Sciatic nerve (tissue), 2 donors: Measurements from ENCODE around the gene ZFHX2. TPM values are rescaled to one million over a fixed set of nuclear protein-coding genes. Genes with fewer than 3 reads are reported as not detected.
A peak's percentile ranks its signal among the peaks of the same experiment; 100 is the strongest.

Experiments
- ATAC-seq: fragments of 200-7000 bp; cut with Tn5 transposase; one replicate; pipeline ENCODE4 v1.9.1; 2020; ENCODE audit warnings: mild to moderate bottlenecking, moderate library complexity
- DNase-seq: peaks from one replicate; pipeline ENCODE4 v3.0.0-alpha.2; 2020; ENCODE audit warnings: low spot score
- intact Hi-C: fragments of 100-400 bp; cut with DNase I; formaldehyde crosslinking; loops from one replicate; pipeline ENCODE4 v1.14.2; 2022
- total RNA-seq: library from RNA; stranded (reverse); fragmentation: NEBNext Ultra II Directional; extraction: Animal tissue kit (Norgen Biotek cat#: 25700); gene quantifications from one replicate; pipeline ENCODE4 v1.2.1, GENCODE V29; 2021
- donor health status: DM: no; HTN: no; CAD: no.
- donor health status: DM: no; HTN: no; CAD: no.

Gene ZFHX2
- total RNA-seq, 1 donor from 2014 or later: 7.4 TPM

GRCh38 chr14:23577004-23577681 is 25.6 kb upstream of the ZFHX2 start:
- ATAC-seq (peak; percentile 46), DNase-seq (no peak)
- intact Hi-C loops: no loop called here

DNA sequence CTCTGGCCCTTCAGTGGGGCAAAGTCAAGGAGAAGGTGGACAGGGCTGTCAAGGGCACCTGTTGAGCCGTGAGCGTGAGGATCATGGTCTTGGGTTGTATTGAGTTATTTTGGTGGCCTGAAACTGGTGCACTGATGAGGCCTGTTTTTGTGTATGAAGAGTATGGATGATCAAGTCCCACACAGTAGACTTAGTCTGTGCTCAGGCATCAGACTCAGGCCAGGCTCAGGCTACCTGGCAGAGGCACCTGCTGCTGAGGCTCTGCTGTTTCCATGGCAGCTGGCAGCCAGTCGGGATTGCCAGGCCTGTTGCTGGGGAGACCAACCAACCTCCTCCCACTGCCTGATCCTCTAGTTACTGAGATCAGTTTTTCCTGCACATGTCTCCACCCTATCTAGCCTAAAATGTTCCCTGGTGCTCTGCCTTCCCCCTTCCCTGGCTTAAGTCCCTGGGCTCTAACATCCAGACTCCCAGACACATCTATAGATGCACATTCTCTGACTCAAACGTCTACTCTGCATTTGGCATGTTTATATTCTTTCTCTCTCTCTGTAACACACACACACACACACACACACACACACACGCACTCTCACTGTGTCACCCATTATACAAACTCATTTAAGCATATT is 21.9 kb upstream of the ZFHX2 start:
- ATAC-seq: no peak
- no peak for DNase-seq
- intact Hi-C loops: no loop called here

GRCh38 chr14:23572836-23573235 is 21.3 kb upstream of the ZFHX2 start:
- DNase-seq (no peak), ATAC-seq (peak; percentile 47)
- intact Hi-C loops: no loop called here

DNA sequence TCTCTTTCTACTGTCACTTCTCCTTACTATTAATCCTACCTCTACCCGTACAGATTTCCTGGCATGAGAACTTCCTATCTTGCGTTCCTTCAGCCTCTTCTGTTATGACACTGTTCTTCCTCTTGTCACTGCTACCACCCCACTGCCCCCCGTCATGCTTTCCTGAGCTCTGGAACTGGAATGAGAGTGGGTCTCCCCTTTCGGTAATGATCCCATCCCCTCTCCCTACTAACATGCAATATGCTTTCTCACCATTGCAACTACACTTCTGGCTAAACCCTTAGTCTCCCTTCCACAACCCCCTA is 20.9 kb upstream of the ZFHX2 start:
- no peak for DNase-seq
- intact Hi-C loops: no loop called here
- no peak for ATAC-seq

GRCh38 chr14:23571701-23572523 is 20.3 kb upstream of the ZFHX2 start:
- intact Hi-C loops: no loop called here
- DNase-seq: no peak

GRCh38 chr14:23570806-23571483 is 19.4 kb upstream of the ZFHX2 start:
- intact Hi-C loops: no loop called here
- ATAC-seq: no peak
- DNase-seq: no peak

More at GRCh38 chr14:23571701-23572523, 20.3 kb upstream of the ZFHX2 start:
- no peak for ATAC-seq

- DNase-seq: no peak
- no peak for ATAC-seq
- intact Hi-C loops: loop anchor here (10.0 kb wide), 1 partner anchor 245 kb away; the partner anchor contains the start of gene PABPN1
Observed at GRCh38 chr14:23569443-23570151, 18.0 kb upstream of the ZFHX2 start.

GRCh38 chr14:23568600-23569331 is 17.2 kb upstream of the ZFHX2 start:
- ATAC-seq (no peak), DNase-seq (no peak)
- intact Hi-C loops: loop anchor here (10.0 kb wide), 1 partner anchor 244 kb away; the partner anchor contains the start of gene PABPN1

- DNase-seq: no peak
- ATAC-seq: no peak
- intact Hi-C loops: loop anchor here (10.0 kb wide), 1 partner anchor 243 kb away; the partner anchor contains the start of gene PABPN1
Observed at GRCh38 chr14:23568021-23568599, 16.5 kb upstream of the ZFHX2 start.

DNA sequence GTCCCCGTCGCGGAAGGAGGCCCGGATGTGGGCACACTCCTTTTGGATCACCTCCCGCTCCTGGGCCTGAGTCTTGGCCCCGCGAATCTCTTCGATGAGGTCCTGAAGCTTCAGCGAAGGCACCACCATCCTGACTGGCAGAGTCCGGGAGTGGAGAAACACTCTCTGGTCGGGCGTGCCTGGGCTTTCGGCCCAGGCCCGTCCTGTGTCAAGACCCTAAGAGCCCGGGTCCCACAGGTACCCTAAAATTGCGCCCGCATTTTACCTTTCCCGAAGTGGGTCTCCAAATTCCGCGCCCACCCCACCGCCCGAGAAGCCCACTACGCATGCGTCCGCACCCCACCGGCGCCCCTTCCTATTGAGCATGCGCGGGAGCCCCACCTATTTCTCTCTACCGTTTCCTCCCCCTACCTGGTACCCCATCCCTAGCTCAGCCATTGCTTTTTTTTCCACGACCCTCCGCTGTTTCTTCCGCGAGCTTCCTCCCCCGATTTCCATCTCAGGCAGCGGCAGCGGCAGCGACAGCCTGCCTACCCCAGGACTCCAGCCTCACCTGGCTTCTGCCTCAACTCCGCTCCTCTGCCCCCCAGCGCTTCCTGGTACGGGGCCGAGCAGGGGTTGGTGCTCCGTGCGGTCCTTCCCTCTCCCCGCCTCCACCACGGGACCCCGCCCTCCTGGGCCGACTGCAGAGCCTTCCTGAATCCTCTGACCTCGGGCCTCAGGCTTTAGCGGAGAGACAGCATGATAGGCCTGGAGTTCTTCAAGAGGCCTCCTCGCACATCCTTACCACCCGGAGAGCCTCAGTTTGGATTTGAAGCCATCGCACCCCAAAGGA is 15.8 kb upstream of the ZFHX2 start, which contains the start of gene AP1G2:
AP1G2 (minus strand) TSS at position 606 of the 835 bp plus-strand sequence; CDS start at position 129, 477 bp downstream.
- intact Hi-C loops: loop anchor here (10.0 kb wide), 1 partner anchor 243 kb away; the partner anchor contains the start of gene PABPN1
- ATAC-seq: peak; percentile 91
- DNase-seq: peak; percentile 89

- intact Hi-C loops: loop anchor here (10.0 kb wide), 1 partner anchor 242 kb away; the partner anchor contains the start of gene PABPN1
- ATAC-seq (peak; percentile 37), DNase-seq (no peak)
Observed at GRCh38 chr14:23566778-23567185, 15.2 kb upstream of the ZFHX2 start.

GRCh38 chr14:23566112-23566777 is 14.7 kb upstream of the ZFHX2 start:
- ATAC-seq (no peak), DNase-seq (no peak)
- intact Hi-C loops: loop anchor here (10.0 kb wide), 1 partner anchor 241 kb away; the partner anchor contains the start of gene PABPN1

GRCh38 chr14:23565626-23566025 is 14.1 kb upstream of the ZFHX2 start:
- intact Hi-C loops: loop anchor here (10.0 kb wide), 1 partner anchor 241 kb away; the partner anchor contains the start of gene PABPN1
- ATAC-seq (no peak), DNase-seq (no peak)

- intact Hi-C loops: loop anchor here (5.0 to 10.0 kb wide), 2 partner anchors 83 to 240 kb away; partner anchors contain the start of gene PABPN1
- no peak for DNase-seq
- no peak for ATAC-seq
Observed at GRCh38 chr14:23564876-23565275, 13.3 kb upstream of the ZFHX2 start.

DNA sequence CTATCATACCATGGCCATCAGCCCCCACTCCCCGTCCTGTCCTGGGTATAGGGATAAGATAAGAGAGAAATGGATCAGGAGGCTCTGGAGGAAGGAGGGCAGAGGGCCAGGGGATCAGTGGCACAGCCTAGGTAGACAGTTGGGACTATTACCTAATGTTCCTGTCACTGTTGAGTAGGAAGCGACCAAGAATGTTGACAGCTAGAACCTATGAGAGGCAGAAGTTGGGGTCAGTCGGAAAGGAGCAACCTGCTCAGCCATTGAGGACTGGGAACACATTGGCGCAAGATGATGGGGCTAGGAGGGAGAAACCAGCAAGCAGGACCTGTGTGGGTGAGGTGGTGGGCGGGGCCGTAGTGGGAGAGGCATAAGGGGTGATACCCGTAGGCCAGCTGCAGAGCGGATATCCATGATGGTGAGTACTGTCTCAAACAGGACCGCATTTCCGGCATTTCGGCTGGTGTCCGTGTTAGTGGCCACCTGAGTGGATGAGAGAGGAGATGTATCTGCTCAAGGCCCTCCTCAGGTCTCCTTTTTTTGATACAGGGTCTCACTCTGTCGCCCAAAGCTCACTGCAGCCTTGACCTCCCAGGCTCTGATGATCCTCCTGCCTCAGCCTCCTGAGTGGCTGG is 12.7 kb upstream of the ZFHX2 start:
- no peak for DNase-seq

More for the DNA sequence above, 12.7 kb upstream of the ZFHX2 start:
- intact Hi-C loops: loop anchor here (5.0 to 10.0 kb wide), 2 partner anchors 82 to 239 kb away; partner anchors contain the start of gene PABPN1
- ATAC-seq: no peak
